C4-2B (cell line): Measurements from ENCODE around the gene CD101.

Source experiments
- ZFX ChIP-seq: fragments of 450-650 bp; IDR thresholded peaks from 2 replicates; pipeline ENCODE4 v1.6.1; 2017
- TF ChIP-seq, protein P1 (sequence below): fragments of 450-650 bp; conservative IDR thresholded peaks from 2 replicates; pipeline ENCODE4 v1.5.1; 2017; ENCODE audit warnings: mild to moderate bottlenecking

DNA sequence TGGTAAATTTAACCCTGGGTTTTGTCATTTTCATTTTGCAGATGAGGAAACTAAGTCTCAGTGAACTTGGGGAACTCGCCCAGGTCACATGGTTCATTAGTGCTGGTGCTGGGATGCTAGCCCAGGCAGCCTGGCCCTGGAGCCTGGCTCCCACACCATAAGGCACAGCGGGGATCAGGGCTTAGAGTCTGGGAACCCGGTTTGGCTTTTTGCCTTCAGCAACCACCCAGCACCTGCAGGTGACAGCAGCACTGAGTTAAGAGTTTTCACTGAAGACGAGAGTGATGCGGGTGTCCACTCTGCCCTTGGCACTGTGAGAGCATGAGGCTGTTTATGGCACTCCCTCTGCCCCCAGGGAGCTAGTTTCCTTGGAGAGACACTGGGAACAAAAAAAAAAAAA, 18.4 kb upstream of the CD101 start:
- TF ChIP-seq, protein P1, sequence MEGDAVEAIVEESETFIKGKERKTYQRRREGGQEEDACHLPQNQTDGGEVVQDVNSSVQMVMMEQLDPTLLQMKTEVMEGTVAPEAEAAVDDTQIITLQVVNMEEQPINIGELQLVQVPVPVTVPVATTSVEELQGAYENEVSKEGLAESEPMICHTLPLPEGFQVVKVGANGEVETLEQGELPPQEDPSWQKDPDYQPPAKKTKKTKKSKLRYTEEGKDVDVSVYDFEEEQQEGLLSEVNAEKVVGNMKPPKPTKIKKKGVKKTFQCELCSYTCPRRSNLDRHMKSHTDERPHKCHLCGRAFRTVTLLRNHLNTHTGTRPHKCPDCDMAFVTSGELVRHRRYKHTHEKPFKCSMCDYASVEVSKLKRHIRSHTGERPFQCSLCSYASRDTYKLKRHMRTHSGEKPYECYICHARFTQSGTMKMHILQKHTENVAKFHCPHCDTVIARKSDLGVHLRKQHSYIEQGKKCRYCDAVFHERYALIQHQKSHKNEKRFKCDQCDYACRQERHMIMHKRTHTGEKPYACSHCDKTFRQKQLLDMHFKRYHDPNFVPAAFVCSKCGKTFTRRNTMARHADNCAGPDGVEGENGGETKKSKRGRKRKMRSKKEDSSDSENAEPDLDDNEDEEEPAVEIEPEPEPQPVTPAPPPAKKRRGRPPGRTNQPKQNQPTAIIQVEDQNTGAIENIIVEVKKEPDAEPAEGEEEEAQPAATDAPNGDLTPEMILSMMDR: no peak
- TF ChIP-seq ZFX: no peak
